ENCODE results near the gene SMYD3. TPM values are rescaled to one million over a fixed set of nuclear protein-coding genes. Genes with fewer than 3 reads are reported as not detected.

The SMYD3 gene
- total RNA-seq, 1 experiment from 2014 or later, result 25.5 TPM

- Histone ChIP-seq H4K8ac (replicated peaks; ENCODE audit: insufficient read length, low read depth, low read length) (no peak overlapping the region), H3K4me1 (ENCODE audit: insufficient read depth, low read length) (no peaks in the 10 kb centered on the region), H2BK12ac (ENCODE audit: insufficient read length, low read depth, low read length) (no peak overlapping the region), H3K23me2 (ENCODE audit: insufficient read length, low read depth, low read length, poor library complexity, severe bottlenecking) (no peaks in the 10 kb centered on the region), H4K5ac (ENCODE audit: insufficient read length, low read depth, low read length) (no peak overlapping the region), H3K56ac (ENCODE audit: insufficient read length, low read depth, low read length) (no peak overlapping the region), H3K18ac (ENCODE audit: insufficient read length, low read depth, low read length) (no peak overlapping the region), H3K4me2 (ENCODE audit: insufficient read depth, insufficient read length, low read length) (no peak overlapping the region), H3K9me3 (ENCODE audit: control insufficient read depth, low read depth, low read length) (no peaks in the 10 kb centered on the region), H3K4ac (ENCODE audit: low read depth, low read length) (no peak overlapping the region), H2AK5ac (ENCODE audit: insufficient read length, low read length) (no peak overlapping the region), H3K27ac (ENCODE audit: insufficient read length, low read depth, low read length) (no peak overlapping the region), H3K14ac (ENCODE audit: insufficient read depth, low read length) (no peak overlapping the region), H3K79me2 (ENCODE audit: insufficient read depth, low read length) (no peaks in the 10 kb centered on the region), H4K20me1 (ENCODE audit: control insufficient read depth, insufficient read depth, insufficient read length) (no peaks in the 10 kb centered on the region), H3K27me3 (ENCODE audit: insufficient read depth, low read length) (no peaks in the 10 kb centered on the region), H3K9ac (ENCODE audit: extremely low read depth, insufficient read length, low read length) (no peak overlapping the region), H2AFZ (ENCODE audit: low read length) (no peak overlapping the region), H2BK15ac (ENCODE audit: low read depth, low read length) (no peak overlapping the region), H3K23ac (ENCODE audit: insufficient read length, low read depth, low read length) (no peak overlapping the region), H2BK20ac (ENCODE audit: low read depth, low read length, poor library complexity, severe bottlenecking) (no peak overlapping the region), H2BK5ac (ENCODE audit: insufficient read length, low read length) (no peak overlapping the region), H2BK120ac (ENCODE audit: low read depth, low read length, poor library complexity, severe bottlenecking) (no peak overlapping the region), H3K79me1 (ENCODE audit: insufficient read depth, low read depth, low read length, poor library complexity, severe bottlenecking) (no peaks in the 10 kb centered on the region), H4K91ac (ENCODE audit: insufficient read length, low read depth, low read length) (no peak overlapping the region), H3T11ph (ENCODE audit: low read length) (no peak overlapping the region)
- no CpG with 5 or more reads among the region's 6 CpGs for WGBS (ENCODE audit: extremely low coverage, insufficient read length, low lambda C conversion rate)
- H3K4me3 Mint-ChIP-seq, result no peak overlapping the region
- no peak for DNase-seq
- no peaks in the 10 kb centered on the region for H3K27me3 Mint-ChIP-seq (ENCODE audit: low read depth)
- H3K36me3 Mint-ChIP-seq (ENCODE audit: insufficient read depth in 1 of 3, low read depth in 3 of 3), result no peaks in the 10 kb centered on the region
- H3K27ac Mint-ChIP-seq, result peak overlapping the region in 1 of 3 experiments; percentile 25; a peak in 1 of 7 replicates
- TF ChIP-seq CTCF (conservative IDR thresholded peaks at IDR 0.05), result no peak
- peaks cover 5% of the 10 kb centered on the region in 2 experiments; a peak in 2 of 4 replicates for H3K4me1 Mint-ChIP-seq
- no peaks in the 10 kb centered on the region for H3K9me3 Mint-ChIP-seq
These were observed 133.1 kb downstream of the SMYD3 start for GRCh38 chr1:246373828-246374569.

All from H9 (cell line).